ENCODE data around the gene PTCHD1. TPM values are rescaled to one million over a fixed set of nuclear protein-coding genes. Genes with fewer than 3 reads are reported as not detected.

Gene PTCHD1
- polyA plus RNA-seq, 3 donors from 2014 or later: not detected

DNA sequence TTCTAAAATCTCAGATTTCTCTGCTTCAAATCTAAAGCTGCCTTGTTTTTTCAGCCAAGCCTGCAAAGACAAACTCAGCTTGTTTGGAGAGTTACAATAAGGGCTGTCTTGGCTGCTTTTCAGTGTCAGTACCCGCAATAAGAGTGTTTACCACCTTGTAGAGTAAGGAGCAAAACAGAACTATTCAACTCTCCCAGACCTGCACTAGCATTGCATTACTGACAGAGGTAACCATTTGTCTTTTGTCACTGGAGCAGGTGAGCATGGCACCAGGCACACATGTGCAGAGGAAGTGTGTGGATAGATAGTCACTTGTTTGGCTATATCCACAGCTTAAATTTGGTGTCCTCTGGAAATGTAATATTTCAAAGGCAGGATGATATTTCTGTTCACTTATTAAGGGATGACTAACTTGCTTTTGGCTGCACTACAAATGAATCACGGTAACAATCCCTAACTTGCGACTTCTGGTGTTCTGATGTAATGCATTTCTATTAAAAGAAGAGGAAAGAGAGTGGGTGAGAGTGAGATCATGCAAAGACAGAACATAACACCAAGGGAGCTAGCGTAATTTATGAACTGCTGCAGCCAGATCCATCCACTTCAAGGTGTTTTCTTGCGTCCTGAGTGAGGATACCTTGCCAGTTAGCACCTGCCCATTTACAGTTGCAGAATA, 38.6 kb downstream of the PTCHD1 start:
- H3K4me1 Mint-ChIP-seq: no peaks in the 10 kb centered on the region
- no peak overlapping the region for H3K27ac Mint-ChIP-seq
- no peaks in the 10 kb centered on the region for H3K36me3 Mint-ChIP-seq
- H3K4me3 Mint-ChIP-seq: no peak overlapping the region
- no peak for DNase-seq
- peaks cover 0 to 16% (median 1%) of the 10 kb centered on the region in 3 donors for H3K27me3 Mint-ChIP-seq (ENCODE audit: low read depth in 3 of 3)
- no peaks in the 10 kb centered on the region for H3K9me3 Mint-ChIP-seq

DNA sequence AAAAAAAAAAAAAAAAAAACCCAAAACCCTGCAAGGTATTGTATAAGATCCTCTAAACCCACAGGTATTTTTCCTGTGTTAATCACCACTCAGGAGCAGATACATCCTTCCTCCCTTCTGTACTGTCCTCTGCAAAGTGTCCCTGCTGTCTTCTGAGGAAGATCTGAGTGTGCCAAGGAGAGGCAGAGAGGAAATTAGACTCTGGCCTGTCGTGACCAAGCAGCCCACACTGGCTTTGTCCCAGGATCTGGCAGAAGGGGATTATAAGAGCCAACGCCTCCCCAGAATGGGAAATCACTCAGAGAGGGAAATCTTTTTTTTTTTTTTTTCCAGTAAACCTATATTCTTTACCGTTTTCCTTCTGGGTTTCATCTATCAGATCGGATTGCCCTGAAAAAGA, 39.6 kb downstream of the PTCHD1 start:
- no peak for DNase-seq
- H3K9me3 Mint-ChIP-seq: no peaks in the 10 kb centered on the region
- H3K4me1 Mint-ChIP-seq: no peaks in the 10 kb centered on the region
- H3K27ac Mint-ChIP-seq: no peak overlapping the region
- peaks cover 0 to 13% (median 1%) of the 10 kb centered on the region in 3 donors for H3K27me3 Mint-ChIP-seq (ENCODE audit: low read depth in 3 of 3)
- no peaks in the 10 kb centered on the region for H3K36me3 Mint-ChIP-seq
- H3K4me3 Mint-ChIP-seq: no peak overlapping the region

DNA sequence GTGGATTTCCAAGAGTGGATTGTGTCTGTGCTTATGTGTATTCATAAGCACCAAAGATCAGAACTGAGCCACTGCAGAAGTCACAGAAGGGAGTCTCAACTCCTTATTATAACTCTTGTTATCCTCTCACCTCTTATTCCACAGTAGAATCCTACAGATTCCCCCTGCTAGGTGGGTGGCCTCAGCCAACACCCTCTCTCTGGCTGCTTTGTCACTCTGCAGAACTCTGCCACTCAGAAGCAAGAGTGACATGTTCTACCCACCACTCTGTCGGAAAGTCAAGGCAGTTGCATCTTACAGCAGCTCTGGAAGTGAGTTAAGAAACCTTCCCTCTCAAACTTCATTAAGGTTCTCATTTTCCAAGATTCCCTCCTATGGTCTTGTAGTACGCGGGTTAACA, 41.9 kb downstream of the PTCHD1 start:
- no peaks in the 10 kb centered on the region for H3K36me3 Mint-ChIP-seq
- H3K4me1 Mint-ChIP-seq: peaks cover 0 to 2% of the 10 kb centered on the region in 2 donors
- H3K4me3 Mint-ChIP-seq: no peak overlapping the region
- H3K27ac Mint-ChIP-seq: no peak overlapping the region
- no peaks in the 10 kb centered on the region for H3K9me3 Mint-ChIP-seq
- DNase-seq: no peak
- peaks cover 2 to 9% (median 7%) of the 10 kb centered on the region in 3 donors for H3K27me3 Mint-ChIP-seq (ENCODE audit: low read depth in 3 of 3)

DNA sequence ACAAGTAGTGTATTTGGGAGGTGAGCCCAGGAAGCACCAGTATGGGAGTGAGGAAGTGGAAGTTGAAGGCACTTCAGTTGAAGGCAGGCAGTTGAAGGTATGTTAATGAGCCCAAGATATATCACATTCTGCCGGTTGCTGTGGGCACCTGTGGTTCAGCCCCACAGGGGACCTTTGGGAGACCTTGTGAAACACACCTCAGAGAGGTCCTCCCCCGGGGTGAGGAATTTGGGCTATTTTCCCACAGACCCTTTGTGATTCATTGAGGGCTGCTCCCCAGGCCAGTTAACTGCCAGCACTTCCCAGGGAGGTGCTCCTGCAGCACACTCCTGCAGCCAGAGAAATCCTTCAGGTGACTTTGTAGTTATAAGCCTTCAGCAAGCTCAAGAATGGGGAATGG, 45.9 kb downstream of the PTCHD1 start:
- peaks cover 2 to 11% (median 5%) of the 10 kb centered on the region in 3 donors for H3K27me3 Mint-ChIP-seq (ENCODE audit: low read depth in 3 of 3)
- H3K4me3 Mint-ChIP-seq: no peak overlapping the region

DNA sequence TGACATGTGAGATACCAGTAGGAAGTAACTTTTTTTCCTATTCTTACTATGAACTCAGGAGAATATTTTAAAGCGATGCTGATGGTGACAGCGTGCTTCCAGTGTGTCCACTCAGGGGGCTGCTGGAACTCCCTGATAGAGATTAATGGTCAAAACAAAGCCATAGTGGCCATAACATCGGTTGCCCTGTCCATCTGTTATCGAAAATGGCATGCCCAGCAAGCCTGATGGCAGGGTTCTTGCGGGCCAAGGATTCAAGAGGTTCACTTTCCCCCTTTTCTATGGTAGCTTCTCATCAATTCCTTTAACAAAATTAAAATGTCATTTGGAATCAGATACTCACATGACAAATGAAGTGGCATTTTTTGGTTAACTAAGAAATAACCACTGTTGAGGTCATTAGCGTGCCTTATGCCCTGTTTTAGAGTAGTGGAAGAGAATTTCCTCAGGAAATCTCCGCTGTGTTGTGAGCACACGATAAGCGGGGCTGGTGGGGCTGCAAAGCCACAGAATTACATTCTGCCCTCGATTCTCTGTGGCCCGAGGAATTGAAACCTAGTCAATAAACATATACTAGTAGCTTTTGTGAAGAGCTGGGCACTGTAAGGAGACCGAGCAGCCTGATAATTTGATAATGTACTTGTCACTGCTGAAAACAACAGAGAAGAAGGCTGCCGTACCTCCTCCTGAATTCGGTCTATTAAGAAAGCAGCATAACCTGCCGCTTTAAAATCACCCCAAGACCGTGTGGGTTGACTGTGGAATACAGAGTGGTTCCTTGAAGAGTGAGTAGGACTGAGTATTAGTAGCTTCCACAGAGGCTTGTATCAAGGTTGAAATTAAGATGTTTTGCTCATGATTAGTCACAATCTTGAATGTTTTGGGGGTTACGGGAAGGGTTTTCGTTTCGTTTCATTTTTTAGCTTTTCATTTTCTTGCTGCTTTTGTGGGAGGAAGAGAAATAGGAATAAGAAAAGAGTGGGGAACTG, 46.7 kb downstream of the PTCHD1 start:
- H3K9me3 Mint-ChIP-seq: no peaks in the 10 kb centered on the region
- H3K36me3 Mint-ChIP-seq: no peaks in the 10 kb centered on the region
- peaks cover 2 to 7% (median 5%) of the 10 kb centered on the region in 3 donors for H3K27me3 Mint-ChIP-seq (ENCODE audit: low read depth in 3 of 3)
- peaks cover 2 to 6% of the 10 kb centered on the region in 2 donors for H3K4me1 Mint-ChIP-seq
- DNase-seq: no peak
- H3K27ac Mint-ChIP-seq: peak overlapping the region in 2 of 6 donors; percentile 23 to 34
- H3K4me3 Mint-ChIP-seq: peak overlapping the region; percentile 1 to 50 (median 48)

More for the DNA sequence above, 45.9 kb downstream of the PTCHD1 start:
- DNase-seq: no peak
- Mint-ChIP-seq H3K27ac (no peak overlapping the region), H3K4me1 (peaks cover 2 to 6% of the 10 kb centered on the region in 2 donors), H3K36me3 (no peaks in the 10 kb centered on the region), H3K9me3 (no peaks in the 10 kb centered on the region)

DNA sequence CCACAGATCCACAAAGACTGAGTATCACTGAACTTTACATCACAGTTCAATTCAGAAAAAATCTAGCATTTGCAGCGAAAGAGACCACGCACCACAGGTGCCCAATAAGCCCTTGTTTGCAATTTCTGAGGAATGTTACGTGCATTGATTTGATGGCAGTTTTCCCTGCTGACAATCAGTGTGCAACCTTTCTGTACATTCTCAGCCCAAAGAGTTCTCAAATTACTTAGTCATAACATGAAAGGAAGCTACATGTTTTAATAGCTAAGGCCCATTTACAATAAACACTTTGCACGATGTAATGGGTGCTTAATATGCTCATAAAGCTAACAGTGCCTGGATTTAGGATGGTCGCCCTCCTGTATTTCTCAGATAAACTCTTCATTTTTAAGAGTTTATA, 47.9 kb downstream of the PTCHD1 start:
- no peaks in the 10 kb centered on the region for H3K36me3 Mint-ChIP-seq
- H3K27me3 Mint-ChIP-seq (ENCODE audit: low read depth in 3 of 3): peaks cover 2 to 8% (median 5%) of the 10 kb centered on the region in 3 donors
- no peak overlapping the region for H3K4me3 Mint-ChIP-seq
- no peak for DNase-seq
- H3K4me1 Mint-ChIP-seq: peaks cover 2 to 6% of the 10 kb centered on the region in 2 donors
- no peaks in the 10 kb centered on the region for H3K9me3 Mint-ChIP-seq
- H3K27ac Mint-ChIP-seq: no peak overlapping the region

DNA sequence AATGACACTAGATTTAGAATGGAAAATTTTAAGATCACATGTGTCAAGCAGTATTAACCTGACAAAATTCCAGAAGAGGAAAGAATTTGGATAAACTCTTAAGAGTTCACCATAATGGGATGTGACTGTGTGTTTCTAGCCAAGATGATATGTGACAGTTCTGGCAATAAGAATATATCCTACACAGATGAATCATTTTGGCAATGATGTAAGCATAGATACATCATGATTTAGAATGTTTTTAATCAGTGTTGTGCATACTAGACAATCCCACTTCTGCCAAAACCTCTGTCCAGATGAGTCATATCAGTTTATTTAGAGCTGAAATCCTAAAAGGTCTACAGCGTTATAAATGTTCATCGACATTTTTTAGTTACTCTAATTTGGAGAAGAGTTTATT, 48.8 kb downstream of the PTCHD1 start:
- peaks cover 2 to 6% of the 10 kb centered on the region in 2 donors for H3K4me1 Mint-ChIP-seq
- no peaks in the 10 kb centered on the region for H3K36me3 Mint-ChIP-seq
- peaks cover 2 to 6% (median 5%) of the 10 kb centered on the region in 3 donors for H3K27me3 Mint-ChIP-seq (ENCODE audit: low read depth in 3 of 3)
- no peak overlapping the region for H3K4me3 Mint-ChIP-seq
- no peak overlapping the region for H3K27ac Mint-ChIP-seq
- no peaks in the 10 kb centered on the region for H3K9me3 Mint-ChIP-seq
- no peak for DNase-seq

DNA sequence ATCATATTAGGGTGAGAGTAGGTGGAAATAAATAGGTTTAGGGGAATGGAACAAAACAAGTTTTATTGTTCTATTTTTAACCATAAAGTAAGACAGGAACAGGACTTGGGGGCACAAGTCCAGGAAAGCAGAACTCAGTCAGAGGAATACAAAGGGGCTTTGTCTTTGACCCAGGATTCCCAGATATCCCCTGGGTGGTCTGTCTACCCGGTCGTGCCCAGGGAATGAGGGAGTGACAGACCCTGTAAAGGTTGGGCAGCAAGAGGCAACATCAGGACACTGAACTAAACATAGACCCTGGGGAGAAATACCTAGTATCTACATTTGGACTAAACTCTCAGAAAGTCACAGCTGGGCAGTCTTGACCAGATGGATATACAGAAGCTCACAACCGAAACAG, 50.6 kb downstream of the PTCHD1 start:
- Mint-ChIP-seq H3K9me3 (no peaks in the 10 kb centered on the region), H3K4me3 (no peak overlapping the region), H3K36me3 (no peaks in the 10 kb centered on the region), H3K4me1 (peaks cover 2 to 6% of the 10 kb centered on the region in 2 donors), H3K27me3 (ENCODE audit: low read depth in 3 of 3) (peaks cover 2 to 6% (median 4%) of the 10 kb centered on the region in 3 donors), H3K27ac (no peak overlapping the region)
- no peak for DNase-seq

DNA sequence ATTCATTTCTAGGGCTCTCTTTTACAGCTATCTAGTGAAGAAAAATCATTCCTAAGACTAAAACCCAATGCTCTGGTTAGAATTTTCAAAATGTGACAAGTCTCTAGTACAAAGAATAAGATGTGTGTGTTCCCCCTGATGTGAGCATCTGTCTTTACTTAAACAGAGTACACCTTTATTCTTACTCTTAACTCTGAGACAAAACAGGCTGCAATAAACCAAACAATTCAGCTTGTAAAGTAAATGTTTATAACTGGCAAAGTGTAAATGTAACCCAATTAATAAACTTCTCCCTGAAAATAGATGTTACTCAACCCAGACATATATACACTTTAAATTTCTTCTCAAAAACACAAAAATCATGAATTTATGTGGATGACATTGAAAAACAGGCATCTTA, 51.6 kb downstream of the PTCHD1 start:
- DNase-seq: no peak
- no peak overlapping the region for H3K4me3 Mint-ChIP-seq
- no peaks in the 10 kb centered on the region for H3K9me3 Mint-ChIP-seq
- peaks cover 0 to 6% (median 2%) of the 10 kb centered on the region in 3 donors for H3K27me3 Mint-ChIP-seq (ENCODE audit: low read depth in 3 of 3)
- peaks cover 2 to 6% of the 10 kb centered on the region in 2 donors for H3K4me1 Mint-ChIP-seq
- H3K27ac Mint-ChIP-seq: no peak overlapping the region
- no peaks in the 10 kb centered on the region for H3K36me3 Mint-ChIP-seq

DNA sequence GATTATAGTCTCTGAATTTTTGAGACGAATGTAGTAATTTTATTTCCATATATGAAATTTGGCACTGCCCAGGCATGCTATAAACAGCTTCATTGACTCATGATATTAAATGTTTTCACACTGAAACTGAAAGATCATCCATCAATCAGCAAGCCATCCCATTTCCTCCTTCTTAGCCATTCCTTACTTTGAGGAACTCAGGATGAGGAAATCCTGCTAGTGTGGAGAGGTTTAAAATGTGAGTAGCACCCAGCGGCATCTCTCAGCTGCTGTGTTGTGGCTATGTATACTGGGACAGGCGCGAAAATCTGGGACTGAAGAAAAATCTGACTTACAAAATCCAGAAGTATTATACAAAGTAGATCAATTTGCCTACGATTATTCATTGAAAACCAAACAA, 52.1 kb downstream of the PTCHD1 start:
- no peak overlapping the region for H3K27ac Mint-ChIP-seq
- no peaks in the 10 kb centered on the region for H3K9me3 Mint-ChIP-seq
- no peaks in the 10 kb centered on the region for H3K36me3 Mint-ChIP-seq
- DNase-seq: no peak
- H3K4me1 Mint-ChIP-seq: peaks cover 2 to 3% of the 10 kb centered on the region in 2 donors
- H3K27me3 Mint-ChIP-seq (ENCODE audit: low read depth in 3 of 3): peaks cover 0 to 8% (median 0%) of the 10 kb centered on the region in 3 donors
- H3K4me3 Mint-ChIP-seq: no peak overlapping the region

DNA sequence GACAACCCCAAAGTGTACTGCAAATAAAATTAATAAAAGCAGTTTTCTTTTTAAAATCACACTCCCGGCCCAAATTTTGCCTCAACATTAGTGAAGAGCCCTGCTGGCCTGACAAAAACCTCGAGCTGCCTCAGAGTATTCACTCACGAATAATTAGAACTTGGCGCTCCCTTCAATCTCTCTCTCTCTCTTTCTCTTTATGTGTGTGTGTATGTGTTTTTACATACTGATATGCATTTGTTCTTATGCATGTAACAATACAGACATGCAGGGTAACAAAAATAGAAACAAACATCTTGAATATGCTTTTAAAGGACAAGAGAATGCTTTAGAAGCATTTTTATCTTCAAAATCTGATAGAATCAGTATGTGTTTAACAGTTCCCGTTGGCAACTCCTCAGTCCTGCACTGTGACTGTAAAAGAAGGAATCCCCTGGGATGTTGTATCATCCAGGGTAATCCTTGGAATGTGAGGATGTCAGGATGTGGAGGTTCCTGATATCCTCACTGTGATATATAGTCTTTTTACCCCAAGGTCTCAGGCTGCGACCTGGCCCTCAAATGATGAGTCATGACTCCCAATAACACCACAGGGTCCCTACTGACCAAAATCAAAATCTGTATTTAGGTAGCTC, 53.0 kb downstream of the PTCHD1 start:
- H3K27ac Mint-ChIP-seq: no peak overlapping the region
- H3K4me1 Mint-ChIP-seq: no peaks in the 10 kb centered on the region
- no peak overlapping the region for H3K4me3 Mint-ChIP-seq
- no peak for DNase-seq
- no peaks in the 10 kb centered on the region for H3K9me3 Mint-ChIP-seq
- H3K27me3 Mint-ChIP-seq (ENCODE audit: low read depth in 3 of 3): peaks cover 0 to 6% (median 0%) of the 10 kb centered on the region in 3 donors
- H3K36me3 Mint-ChIP-seq: no peaks in the 10 kb centered on the region

DNA sequence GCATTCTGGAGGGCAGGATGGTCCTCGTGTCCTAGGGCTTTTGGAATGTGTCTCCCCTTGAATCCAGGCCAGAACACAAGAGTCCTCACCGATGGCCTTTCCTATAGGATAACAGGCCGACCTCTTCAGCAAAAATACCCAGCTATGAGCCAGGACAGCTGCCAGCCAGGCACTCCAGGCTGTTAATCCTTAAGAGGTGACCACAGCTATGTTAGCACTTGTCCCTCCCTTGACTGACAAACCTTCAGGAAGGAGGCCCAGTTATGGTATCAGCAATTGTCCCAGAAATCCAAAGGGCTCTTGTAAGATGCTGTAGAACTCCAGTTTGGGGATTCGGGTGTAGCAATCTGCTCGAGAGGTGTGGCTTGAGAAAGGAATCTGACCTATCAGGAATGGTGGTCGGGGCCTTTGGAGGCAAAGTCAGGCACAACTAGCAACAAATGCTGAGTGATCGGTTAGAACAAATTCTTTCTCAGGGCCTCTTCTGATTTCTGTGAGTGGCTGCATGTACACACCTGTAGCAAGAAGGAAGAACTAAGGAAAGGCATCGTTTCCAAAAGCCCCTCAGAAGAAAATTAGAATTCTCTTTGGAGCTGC, 54.6 kb downstream of the PTCHD1 start:
- Mint-ChIP-seq H3K4me1 (no peaks in the 10 kb centered on the region), H3K27me3 (ENCODE audit: low read depth in 3 of 3) (peaks cover 0 to 9% (median 0%) of the 10 kb centered on the region in 3 donors), H3K27ac (no peak overlapping the region), H3K4me3 (no peak overlapping the region), H3K9me3 (no peaks in the 10 kb centered on the region), H3K36me3 (no peaks in the 10 kb centered on the region)
- DNase-seq: no peak

DNA sequence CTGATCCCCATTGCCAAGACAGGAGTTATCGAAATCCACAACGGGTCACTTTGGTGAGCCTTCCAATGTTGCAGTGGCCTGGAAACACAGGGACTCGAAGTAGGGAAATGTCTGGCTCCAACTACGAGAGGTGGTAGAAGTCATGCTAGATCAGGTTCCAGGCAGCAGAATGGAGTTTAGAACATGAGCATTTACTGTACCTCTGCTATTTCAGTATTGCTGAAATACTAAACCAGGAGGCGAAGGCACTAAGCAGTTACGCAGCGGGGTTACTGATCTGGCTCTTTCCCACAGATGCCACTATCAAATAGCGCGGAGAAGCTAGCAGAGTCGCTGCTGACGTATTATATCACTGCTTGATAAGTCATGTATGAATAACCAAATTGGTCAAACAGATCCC, 56.3 kb downstream of the PTCHD1 start:
- Mint-ChIP-seq H3K36me3 (no peaks in the 10 kb centered on the region), H3K27me3 (ENCODE audit: low read depth in 3 of 3) (peaks cover 0 to 9% (median 0%) of the 10 kb centered on the region in 3 donors), H3K4me3 (no peak overlapping the region), H3K27ac (no peak overlapping the region), H3K9me3 (no peaks in the 10 kb centered on the region), H3K4me1 (no peaks in the 10 kb centered on the region)
- no peak for DNase-seq
